OCI-LY1 (cell line): ENCODE measurements around the gene PMPCB.

Source experiments
- H2AFZ ChIP-seq: fragments of 200-600 bp; sonication (generic), shearing (Covaris generic); 2 replicates; pipeline ENCODE4 v1.6.0; 2014; ENCODE audit warnings: antibody characterized with exemption, mild to moderate bottlenecking, low read length
- H3F3A ChIP-seq: fragments of 200-600 bp; sonication (generic), shearing (Covaris generic); 2 replicates; pipeline ENCODE4 v1.6.0; 2014; ENCODE audit warnings: mild to moderate bottlenecking, antibody characterized with exemption, low read length, moderate library complexity; ENCODE audit not compliant: insufficient read depth
- H3K27ac ChIP-seq: fragments of 200-600 bp; sonication (generic); 2 replicates; pipeline ENCODE4 v1.5.1; 2014; ENCODE audit warnings: low read length, mixed run types, mild to moderate bottlenecking, low read depth; ENCODE audit not compliant: poor library complexity, severe bottlenecking
- H3K27me3 ChIP-seq: fragments of 200-600 bp; sonication (generic); 2 replicates; pipeline ENCODE4 v1.6.0; 2014; ENCODE audit warnings: antibody characterized with exemption, mild to moderate bottlenecking, low read length, moderate library complexity; ENCODE audit not compliant: insufficient read depth
- H3K36me3 ChIP-seq: fragments of 200-600 bp; sonication (generic); 2 replicates; pipeline ENCODE4 v1.6.1; 2014; ENCODE audit warnings: mild to moderate bottlenecking, antibody characterized with exemption, low read length, moderate library complexity, mixed read lengths; ENCODE audit not compliant: insufficient read depth
- H3K4me1 ChIP-seq: fragments of 200-600 bp; sonication (generic); 2 replicates; pipeline ENCODE4 v1.5.1; 2014; ENCODE audit warnings: mild to moderate bottlenecking, low read length, moderate library complexity; ENCODE audit not compliant: insufficient read depth, severe bottlenecking
- H3K4me2 ChIP-seq: fragments of 200-600 bp; sonication (generic), shearing (Covaris generic); 2 replicates; pipeline ENCODE4 v1.6.1; 2014; ENCODE audit warnings: low read length
- H3K4me3 ChIP-seq: fragments of 200-600 bp; sonication (generic); 2 replicates; pipeline ENCODE4 v1.5.1; 2014; ENCODE audit warnings: low read length, low read depth, mild to moderate bottlenecking, mixed read lengths; ENCODE audit not compliant: poor library complexity, severe bottlenecking
- H3K79me2 ChIP-seq: fragments of 200-600 bp; shearing (Covaris generic); 2 replicates; pipeline ENCODE4 v1.6.1; 2016; ENCODE audit warnings: mixed run types, low read length, mixed read lengths; ENCODE audit not compliant: insufficient read depth
- H3K9ac ChIP-seq: fragments of 200-600 bp; sonication (generic), shearing (Covaris generic); 2 replicates; pipeline ENCODE4 v1.6.1; 2014; ENCODE audit warnings: mild to moderate bottlenecking, low read length, mixed read lengths
- H3K9me2 ChIP-seq: fragments of 200-600 bp; sonication (generic), shearing (Covaris generic); 2 replicates; pipeline ENCODE4 v1.6.1; 2014; ENCODE audit warnings: low read depth, mild to moderate bottlenecking, low read length, mixed read lengths
- H3K9me3 ChIP-seq: fragments of 200-600 bp; shearing (Covaris generic); 2 replicates; pipeline ENCODE4 v1.6.1; 2014; ENCODE audit warnings: low read length, mixed read lengths
- H4K20me1 ChIP-seq: fragments of 200-600 bp; sonication (generic), shearing (Covaris generic); 2 replicates; pipeline ENCODE4 v1.6.0; 2016; ENCODE audit warnings: mild to moderate bottlenecking, low read length; ENCODE audit not compliant: insufficient read depth
- EZH2 ChIP-seq: fragments of 200-600 bp; sonication (generic), shearing (Covaris generic); IDR thresholded peaks from 2 replicates; pipeline ENCODE4 v1.8.0; 2017; ENCODE audit warnings: borderline replicate concordance, mixed run types, mild to moderate bottlenecking, antibody characterized with exemption, low read length, moderate library complexity, mixed read lengths
- TF ChIP-seq, protein P1 (sequence below): fragments of 200-600 bp; sonication (generic), shearing (Covaris generic); IDR thresholded peaks from 2 replicates; pipeline ENCODE4 v1.5.1; 2017; ENCODE audit warnings: mild to moderate bottlenecking, antibody characterized with exemption, low read length, moderate library complexity, mixed read lengths

Gene PMPCB

DNA sequence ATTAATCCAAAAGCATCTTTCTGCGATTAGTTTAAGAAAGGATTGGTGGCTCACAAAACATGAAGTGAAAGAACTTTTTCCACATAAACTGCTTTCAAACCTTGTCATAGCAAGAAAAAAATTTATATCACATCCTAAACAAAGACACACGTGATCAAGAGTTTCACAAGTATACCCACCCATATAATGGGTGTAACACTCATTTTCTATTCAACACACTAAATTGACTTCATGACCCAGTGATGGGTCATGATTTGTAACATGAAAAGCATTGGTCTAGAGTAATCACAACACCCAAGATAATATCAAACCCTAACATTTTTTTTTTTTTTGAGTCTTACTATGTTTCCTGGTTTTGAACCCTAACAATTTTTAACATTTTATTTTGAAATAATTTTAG, 17.6 kb downstream of the PMPCB start:
- H3K9me3 ChIP-seq = no peaks in the 10 kb centered on the region
- no peaks in the 10 kb centered on the region for H3K4me1 ChIP-seq
- TF ChIP-seq, protein P1, sequence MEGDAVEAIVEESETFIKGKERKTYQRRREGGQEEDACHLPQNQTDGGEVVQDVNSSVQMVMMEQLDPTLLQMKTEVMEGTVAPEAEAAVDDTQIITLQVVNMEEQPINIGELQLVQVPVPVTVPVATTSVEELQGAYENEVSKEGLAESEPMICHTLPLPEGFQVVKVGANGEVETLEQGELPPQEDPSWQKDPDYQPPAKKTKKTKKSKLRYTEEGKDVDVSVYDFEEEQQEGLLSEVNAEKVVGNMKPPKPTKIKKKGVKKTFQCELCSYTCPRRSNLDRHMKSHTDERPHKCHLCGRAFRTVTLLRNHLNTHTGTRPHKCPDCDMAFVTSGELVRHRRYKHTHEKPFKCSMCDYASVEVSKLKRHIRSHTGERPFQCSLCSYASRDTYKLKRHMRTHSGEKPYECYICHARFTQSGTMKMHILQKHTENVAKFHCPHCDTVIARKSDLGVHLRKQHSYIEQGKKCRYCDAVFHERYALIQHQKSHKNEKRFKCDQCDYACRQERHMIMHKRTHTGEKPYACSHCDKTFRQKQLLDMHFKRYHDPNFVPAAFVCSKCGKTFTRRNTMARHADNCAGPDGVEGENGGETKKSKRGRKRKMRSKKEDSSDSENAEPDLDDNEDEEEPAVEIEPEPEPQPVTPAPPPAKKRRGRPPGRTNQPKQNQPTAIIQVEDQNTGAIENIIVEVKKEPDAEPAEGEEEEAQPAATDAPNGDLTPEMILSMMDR = no peak
- no peak for TF ChIP-seq EZH2
- H3K27me3 ChIP-seq = no peaks in the 10 kb centered on the region
- no peak overlapping the region for H3K27ac ChIP-seq
- no peaks in the 10 kb centered on the region for H3K9me2 ChIP-seq
- H3K4me3 ChIP-seq = no peak overlapping the region
- no peaks in the 10 kb centered on the region for H4K20me1 ChIP-seq
- H3K9ac ChIP-seq = no peak overlapping the region
- 0 out of 2 replicates have a peak, but pooled peaks cover 5% of the 10 kb centered on the region for H3F3A ChIP-seq
- no peak overlapping the region for H2AFZ ChIP-seq
- no peak overlapping the region for H3K4me2 ChIP-seq
- H3K79me2 ChIP-seq = no peaks in the 10 kb centered on the region
- peaks cover 100% of the 10 kb centered on the region for H3K36me3 ChIP-seq

DNA sequence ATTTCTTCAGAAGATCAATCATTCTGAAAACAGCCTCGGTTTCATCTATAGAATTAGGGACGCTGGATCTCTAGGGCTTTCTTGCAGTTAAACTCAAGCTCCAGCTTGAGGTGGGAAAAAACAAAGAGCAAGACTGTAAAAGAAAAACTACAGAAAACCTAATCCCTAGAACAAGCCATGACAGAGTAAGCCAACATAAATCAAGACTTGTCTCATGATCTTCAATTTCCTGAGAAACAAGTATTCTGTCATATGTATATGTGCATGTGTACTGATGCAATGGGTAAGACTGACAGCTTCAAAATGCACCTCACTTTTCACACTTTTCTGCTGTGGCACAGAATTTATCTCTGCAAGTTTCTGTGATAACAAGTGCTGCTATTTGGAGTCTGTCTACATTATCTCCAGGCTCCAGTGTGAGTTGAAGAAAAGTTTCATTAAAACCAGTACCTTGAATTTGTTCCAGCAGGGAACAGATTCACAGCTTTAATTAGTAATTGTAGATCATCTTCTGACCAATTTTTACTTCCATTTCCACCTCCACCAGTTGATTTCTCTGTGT, 19.2 kb downstream of the PMPCB start:
- no peaks in the 10 kb centered on the region for H3K9me2 ChIP-seq
- H3K4me2 ChIP-seq = no peak overlapping the region
- H3K27ac ChIP-seq = no peak overlapping the region
- no peak overlapping the region for H3K9ac ChIP-seq
- H3K79me2 ChIP-seq = no peaks in the 10 kb centered on the region
- H2AFZ ChIP-seq = no peak overlapping the region
- H3K36me3 ChIP-seq = peaks cover 97% of the 10 kb centered on the region
- H4K20me1 ChIP-seq = no peaks in the 10 kb centered on the region
- no peaks in the 10 kb centered on the region for H3K27me3 ChIP-seq
- H3K4me1 ChIP-seq = no peaks in the 10 kb centered on the region
- TF ChIP-seq EZH2 = no peak
- TF ChIP-seq, protein P1 = no peak
- H3K9me3 ChIP-seq = no peaks in the 10 kb centered on the region
- H3F3A ChIP-seq = 0 out of 2 replicates have a peak, but pooled peaks cover 5% of the 10 kb centered on the region
- no peak overlapping the region for H3K4me3 ChIP-seq

DNA sequence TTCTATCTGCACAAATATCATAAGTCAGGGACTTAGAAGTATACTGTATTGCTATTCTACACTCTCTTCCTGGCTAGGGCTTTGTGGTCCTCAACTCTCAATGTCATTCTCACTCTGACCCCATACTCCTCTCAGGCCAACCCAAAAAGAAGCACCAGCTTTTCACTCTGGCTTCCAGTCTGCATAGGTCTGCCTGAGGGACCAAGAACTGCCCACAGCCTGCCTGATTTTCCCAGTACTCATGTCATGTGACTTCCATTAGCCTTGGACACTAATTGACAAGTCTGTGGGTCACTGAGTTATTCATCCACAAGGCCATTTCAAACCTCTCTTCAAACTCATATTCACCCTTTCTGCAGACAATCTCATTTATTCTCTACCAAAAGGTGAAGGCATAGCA, 19.8 kb downstream of the PMPCB start:
- H3K4me1 ChIP-seq = no peaks in the 10 kb centered on the region
- H3K79me2 ChIP-seq = no peaks in the 10 kb centered on the region
- TF ChIP-seq, protein P1 = no peak
- TF ChIP-seq EZH2 = no peak
- no peaks in the 10 kb centered on the region for H3K9me3 ChIP-seq
- H3K27me3 ChIP-seq = no peaks in the 10 kb centered on the region
- peaks cover 96% of the 10 kb centered on the region for H3K36me3 ChIP-seq
- 0 out of 2 replicates have a peak, but pooled peaks cover 5% of the 10 kb centered on the region for H3F3A ChIP-seq
- no peaks in the 10 kb centered on the region for H3K9me2 ChIP-seq
- H3K4me3 ChIP-seq = no peak overlapping the region
- no peak overlapping the region for H3K4me2 ChIP-seq
- H2AFZ ChIP-seq = no peak overlapping the region
- no peak overlapping the region for H3K9ac ChIP-seq
- no peaks in the 10 kb centered on the region for H4K20me1 ChIP-seq
- no peak overlapping the region for H3K27ac ChIP-seq
